H9 (cell line): ENCODE data around the gene FAM83F. TPM values are rescaled to one million over a fixed set of nuclear protein-coding genes. Genes with fewer than 3 reads are reported as not detected.
A peak's percentile ranks its signal among the peaks of the same experiment; 100 is the strongest.

Source experiments
- DNase-seq: peaks from one replicate; pipeline ENCODE4 v3.0.0-alpha.2; 2017
- H2AFZ ChIP-seq: one replicate; pipeline ENCODE4 v1.6.1; 2013; ENCODE audit warnings: mild to moderate bottlenecking, low read length, control low read depth, moderate library complexity
- H2AK5ac ChIP-seq: 2 replicates; pipeline ENCODE4 v1.6.1; 2013; ENCODE audit warnings: low read length, control low read depth, mixed read lengths; ENCODE audit not compliant: insufficient read length
- H2BK120ac ChIP-seq: one replicate; pipeline ENCODE4 v1.6.1; 2013; ENCODE audit warnings: low read depth, mild to moderate bottlenecking, low read length, control low read depth, inconsistent platforms; ENCODE audit not compliant: poor library complexity, severe bottlenecking
- H2BK12ac ChIP-seq: 2 replicates; pipeline ENCODE4 v1.6.1; 2013; ENCODE audit warnings: low read length, control low read depth, mixed read lengths, low read depth; ENCODE audit not compliant: insufficient read length
- H2BK15ac ChIP-seq: 2 replicates; pipeline ENCODE4 v1.6.1; 2013; ENCODE audit warnings: low read depth, low read length, control low read depth
- H2BK20ac ChIP-seq: one replicate; pipeline ENCODE4 v1.6.1; 2013; ENCODE audit warnings: low read depth, mild to moderate bottlenecking, low read length, control low read depth, inconsistent platforms; ENCODE audit not compliant: poor library complexity, severe bottlenecking
- H2BK5ac ChIP-seq: 2 replicates; pipeline ENCODE4 v1.6.1; 2013; ENCODE audit warnings: low read length, control low read depth, mixed read lengths; ENCODE audit not compliant: insufficient read length
- H3K14ac ChIP-seq: 2 replicates; pipeline ENCODE4 v1.6.1; 2013; ENCODE audit warnings: low read length, control low read depth; ENCODE audit not compliant: insufficient read depth
- H3K18ac ChIP-seq: 2 replicates; pipeline ENCODE4 v1.6.1; 2013; ENCODE audit warnings: low read depth, mild to moderate bottlenecking, mixed read lengths, low read length, control low read depth; ENCODE audit not compliant: insufficient read length
- H3K23ac ChIP-seq: 2 replicates; pipeline ENCODE4 v1.6.1; 2013; ENCODE audit warnings: low read length, control low read depth, mixed read lengths, low read depth; ENCODE audit not compliant: insufficient read length
- H3K23me2 ChIP-seq: 2 replicates; pipeline ENCODE4 v1.6.1; 2013; ENCODE audit warnings: low read depth, mild to moderate bottlenecking, mixed read lengths, low read length, control low read depth; ENCODE audit not compliant: insufficient read length, poor library complexity, severe bottlenecking
- H3K27ac ChIP-seq: 2 replicates; pipeline ENCODE4 v1.5.1; 2013; ENCODE audit warnings: low read length, control low read depth, mixed read lengths, low read depth; ENCODE audit not compliant: insufficient read length
- H3K27me3 ChIP-seq: 2 replicates; pipeline ENCODE4 v1.6.1; 2013; ENCODE audit warnings: low read length, control low read depth, inconsistent platforms; ENCODE audit not compliant: insufficient read depth
- H3K4ac ChIP-seq: 2 replicates; pipeline ENCODE4 v1.6.1; 2013; ENCODE audit warnings: low read depth, mild to moderate bottlenecking, control low read depth, inconsistent platforms, low read length, moderate library complexity
- H3K4me1 ChIP-seq: 2 replicates; pipeline ENCODE4 v1.6.1; 2013; ENCODE audit warnings: low read length, control low read depth, inconsistent platforms; ENCODE audit not compliant: insufficient read depth
- H3K4me2 ChIP-seq: 2 replicates; pipeline ENCODE4 v1.6.1; 2013; ENCODE audit warnings: low read length, control low read depth, mixed read lengths; ENCODE audit not compliant: insufficient read length, insufficient read depth
- H3K56ac ChIP-seq: 2 replicates; pipeline ENCODE4 v1.6.1; 2013; ENCODE audit warnings: low read depth, mild to moderate bottlenecking, mixed read lengths, low read length, control low read depth; ENCODE audit not compliant: insufficient read length
- H3K79me1 ChIP-seq: 2 replicates; pipeline ENCODE4 v1.6.1; 2013; ENCODE audit warnings: low read depth, mild to moderate bottlenecking, moderate library complexity, low read length, control low read depth, inconsistent platforms; ENCODE audit not compliant: insufficient read depth, poor library complexity, severe bottlenecking
- H3K79me2 ChIP-seq: 2 replicates; pipeline ENCODE4 v1.6.1; 2013; ENCODE audit warnings: low read length, control low read depth, inconsistent platforms; ENCODE audit not compliant: insufficient read depth
- H3K9ac ChIP-seq: 2 replicates; pipeline ENCODE4 v1.6.1; 2013; ENCODE audit warnings: low read length, control low read depth, mixed read lengths; ENCODE audit not compliant: insufficient read length; ENCODE audit errors: extremely low read depth
- H3K9me3 ChIP-seq: one replicate; pipeline ENCODE4 v1.6.1; 2013; ENCODE audit warnings: low read depth, low read length, inconsistent platforms; ENCODE audit not compliant: control insufficient read depth
- H3T11ph ChIP-seq: one replicate; pipeline ENCODE4 v1.6.1; 2013; ENCODE audit warnings: mild to moderate bottlenecking, low read length, control low read depth, inconsistent platforms
- H4K20me1 ChIP-seq: one replicate; pipeline ENCODE4 v1.6.1; 2013; ENCODE audit not compliant: control insufficient read depth, insufficient read length, insufficient read depth
- H4K5ac ChIP-seq: 2 replicates; pipeline ENCODE4 v1.6.1; 2013; ENCODE audit warnings: low read depth, mild to moderate bottlenecking, mixed read lengths, low read length, control low read depth; ENCODE audit not compliant: insufficient read length
- H4K8ac ChIP-seq: replicated peaks from 2 replicates; pipeline ENCODE4 v1.6.1; 2013; ENCODE audit warnings: low read length, control low read depth, mixed read lengths, low read depth; ENCODE audit not compliant: insufficient read length
- H4K91ac ChIP-seq: 2 replicates; pipeline ENCODE4 v1.6.1; 2013; ENCODE audit warnings: low read depth, mild to moderate bottlenecking, moderate library complexity, mixed read lengths, low read length, control low read depth; ENCODE audit not compliant: insufficient read length
- H3K27ac Mint-ChIP-seq, 3 experiments: 2 replicates in 2 of 3; 3 replicates in 1 of 3; pipeline ENCODE4 v1.8.0; 2020 to 2021; ENCODE audit warnings: mixed read lengths in 3 of 3, mild to moderate bottlenecking in 1 of 3, moderate library complexity in 1 of 3
- H3K27me3 Mint-ChIP-seq: 2 replicates; pipeline ENCODE4 v1.8.0; 2021; ENCODE audit warnings: low read depth, mild to moderate bottlenecking, moderate library complexity, mixed read lengths
- H3K36me3 Mint-ChIP-seq, 3 experiments: 2 replicates in 2 of 3; 3 replicates in 1 of 3; pipeline ENCODE4 v1.8.0; 2020 to 2021; ENCODE audit warnings: low read depth in 3 of 3, mixed read lengths in 3 of 3; ENCODE audit not compliant: insufficient read depth in 1 of 3
- H3K4me1 Mint-ChIP-seq, 2 experiments: 2 replicates each; pipeline ENCODE4 v1.8.0; 2020; ENCODE audit warnings: mixed read lengths in 2 of 2
- H3K4me3 Mint-ChIP-seq, 2 experiments: 2 replicates in 1 of 2; 3 replicates in 1 of 2; pipeline ENCODE4 v1.8.0; 2020 to 2021; ENCODE audit warnings: mild to moderate bottlenecking in 2 of 2, mixed read lengths in 2 of 2, moderate library complexity in 1 of 2
- H3K9me3 Mint-ChIP-seq, 2 experiments: 2 replicates in 1 of 2; 3 replicates in 1 of 2; pipeline ENCODE4 v1.8.0; 2020; ENCODE audit warnings: mild to moderate bottlenecking in 2 of 2, mixed read lengths in 2 of 2, moderate library complexity in 1 of 2
- WGBS: extraction: QIAGEN DNeasy Blood & Tissue Kit; methylation state at CpG from one replicate; pipeline ENCODE4 v1.1.7; 2013; ENCODE audit warnings: missing lambda C conversion rate, low lambda C conversion rate, mixed read lengths; ENCODE audit not compliant: insufficient read length; ENCODE audit errors: extremely low coverage; 5-methylcytosine and 5-hydroxymethylcytosine counted together
- total RNA-seq: library from RNA; stranded (reverse); gene quantifications from 2 replicates; pipeline ENCODE4 v1.2.1, GENCODE V29; 2021
- TF ChIP-seq, protein P1 (sequence below): fragments of 200-600 bp; sonication (generic); conservative IDR thresholded peaks from 3 replicates; pipeline ENCODE4 v1.8.0; 2021; ENCODE audit warnings: antibody characterized with exemption, mild to moderate bottlenecking

The FAM83F gene
- total RNA-seq, 1 experiment from 2014 or later = 17.4 TPM

DNA sequence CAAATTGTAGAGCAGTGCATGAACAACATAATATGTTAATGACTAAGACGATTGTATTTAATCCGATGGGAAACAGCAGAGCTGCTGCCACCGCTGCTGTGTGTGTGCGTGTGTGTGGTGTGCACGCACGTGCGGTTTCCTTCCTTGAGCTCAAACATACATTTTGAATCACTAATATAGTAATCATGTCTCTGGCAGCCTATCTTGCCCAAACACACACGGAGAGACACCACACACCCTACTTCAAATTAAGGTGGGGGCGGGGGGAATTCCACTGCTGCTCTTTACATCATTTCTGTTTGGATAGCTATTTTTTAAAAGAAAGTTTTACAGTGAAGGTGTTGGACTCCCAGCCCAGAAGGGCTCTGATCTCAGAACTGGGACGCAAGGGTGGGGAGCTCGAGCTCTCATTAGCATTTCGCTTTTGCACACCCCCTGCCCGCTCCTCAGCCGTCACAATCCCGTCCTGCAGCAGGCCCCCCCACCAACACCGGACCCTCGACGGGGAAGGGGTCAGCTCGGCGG, 651 bp upstream of the FAM83F start:
- Histone ChIP-seq H3K23ac (no peak overlapping the region), H3K27ac (no peak overlapping the region), H3K56ac (no peak overlapping the region), H4K91ac (no peak overlapping the region), H3K4me1 (peaks cover 15% of the 10 kb centered on the region), H3K9me3 (no peaks in the 10 kb centered on the region), H3K4ac (no peak overlapping the region), H3K79me1 (peaks cover 1% of the 10 kb centered on the region), H4K20me1 (no peaks in the 10 kb centered on the region), H2AK5ac (no peak overlapping the region), H3K4me2 (peak overlapping the region; percentile 33), H3K79me2 (no peaks in the 10 kb centered on the region; the same call in 1 of the 2 replicates), H3T11ph (no peak overlapping the region), H3K27me3 (no peaks in the 10 kb centered on the region), H2BK120ac (no peak overlapping the region), H4K5ac (no peak overlapping the region), H3K9ac (no peak overlapping the region), H2AFZ (no peak overlapping the region), H3K14ac (peak overlapping the region; percentile 92), H3K18ac (peak overlapping the region; percentile 80), H4K8ac (no peak overlapping the region), H2BK15ac (no peak overlapping the region), H3K23me2 (peaks cover 13% of the 10 kb centered on the region), H2BK20ac (no peak overlapping the region), H2BK5ac (no peak overlapping the region), H2BK12ac (no peak overlapping the region)
- no CpG with 5 or more reads among the region's 20 CpGs for WGBS
- H3K27ac Mint-ChIP-seq = no peak overlapping the region
- peak overlapping the region; percentile 25 to 48 for H3K4me3 Mint-ChIP-seq
- H3K9me3 Mint-ChIP-seq = no peaks in the 10 kb centered on the region
- H3K4me1 Mint-ChIP-seq = peaks cover 45 to 49% of the 10 kb centered on the region in 2 experiments
- peaks cover 49% of the 10 kb centered on the region for H3K27me3 Mint-ChIP-seq
- TF ChIP-seq, protein P1, sequence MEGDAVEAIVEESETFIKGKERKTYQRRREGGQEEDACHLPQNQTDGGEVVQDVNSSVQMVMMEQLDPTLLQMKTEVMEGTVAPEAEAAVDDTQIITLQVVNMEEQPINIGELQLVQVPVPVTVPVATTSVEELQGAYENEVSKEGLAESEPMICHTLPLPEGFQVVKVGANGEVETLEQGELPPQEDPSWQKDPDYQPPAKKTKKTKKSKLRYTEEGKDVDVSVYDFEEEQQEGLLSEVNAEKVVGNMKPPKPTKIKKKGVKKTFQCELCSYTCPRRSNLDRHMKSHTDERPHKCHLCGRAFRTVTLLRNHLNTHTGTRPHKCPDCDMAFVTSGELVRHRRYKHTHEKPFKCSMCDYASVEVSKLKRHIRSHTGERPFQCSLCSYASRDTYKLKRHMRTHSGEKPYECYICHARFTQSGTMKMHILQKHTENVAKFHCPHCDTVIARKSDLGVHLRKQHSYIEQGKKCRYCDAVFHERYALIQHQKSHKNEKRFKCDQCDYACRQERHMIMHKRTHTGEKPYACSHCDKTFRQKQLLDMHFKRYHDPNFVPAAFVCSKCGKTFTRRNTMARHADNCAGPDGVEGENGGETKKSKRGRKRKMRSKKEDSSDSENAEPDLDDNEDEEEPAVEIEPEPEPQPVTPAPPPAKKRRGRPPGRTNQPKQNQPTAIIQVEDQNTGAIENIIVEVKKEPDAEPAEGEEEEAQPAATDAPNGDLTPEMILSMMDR = no peak
- no peaks in the 10 kb centered on the region for H3K36me3 Mint-ChIP-seq
- DNase-seq = no peak
